Common myeloid progenitor, CD34-positive (primary cell): ENCODE measurements around the gene MYO10.
A peak's percentile ranks its signal among the peaks of the same experiment; 100 is the strongest.

Source experiments
- CTCF ChIA-PET: fragments of 350-600 bp; sonication (Branson Sonifier 250); formaldehyde crosslinking; loops from one replicate; lab custom pipeline; 2021; ENCODE audit warnings: antibody characterized with exemption; lab: Charles Lee
- POLR2A ChIA-PET: fragments of 350-600 bp; sonication (Branson Sonifier 250); formaldehyde crosslinking; loops from one replicate; lab custom pipeline; 2021; ENCODE audit warnings: antibody characterized with exemption; lab: Charles Lee
- DNase-seq, 3 donors: peaks; one replicate each; pipeline versions ENCODE4 v3.0.0 to v3.0.0-alpha.2; 2013
- H3K27ac ChIP-seq, 2 experiments: 1 replicate in 1 of 2; 2 replicates in 1 of 2; pipeline ENCODE4 v1.7.0; 2013; ENCODE audit warnings: inconsistent platforms in 2 of 2, low read length in 2 of 2, mild to moderate bottlenecking in 2 of 2, low read depth in 1 of 2, moderate library complexity in 1 of 2; ENCODE audit not compliant: severe bottlenecking in 2 of 2, insufficient read depth in 1 of 2, poor library complexity in 1 of 2
- H3K27me3 ChIP-seq, 5 experiments: replicated peaks in 2 of 5; 1 replicate in 3 of 5; 2 replicates in 2 of 5; pipeline versions ENCODE4 v1.6.1 to v1.7.0; 2013; ENCODE audit warnings: low read length in 4 of 5, mild to moderate bottlenecking in 2 of 5, moderate library complexity in 2 of 5, inconsistent platforms in 1 of 5; ENCODE audit not compliant: insufficient read depth in 5 of 5, control insufficient read depth in 4 of 5
- H3K36me3 ChIP-seq, 4 experiments: 1 replicate in 2 of 4; 2 replicates in 2 of 4; pipeline versions ENCODE4 v1.6.1 to v1.7.0; 2013; ENCODE audit warnings: low read length in 3 of 4, control low read depth in 1 of 4, mild to moderate bottlenecking in 1 of 4; ENCODE audit not compliant: control insufficient read depth in 4 of 4, insufficient read depth in 4 of 4
- H3K4me1 ChIP-seq, 4 experiments: 1 replicate in 3 of 4; 2 replicates in 1 of 4; pipeline versions ENCODE4 v1.6.1 to v1.7.1; 2013; ENCODE audit warnings: low read length in 3 of 4, mild to moderate bottlenecking in 3 of 4, control low read depth in 1 of 4, inconsistent platforms in 1 of 4, moderate library complexity in 1 of 4; ENCODE audit not compliant: control insufficient read depth in 4 of 4, insufficient read depth in 4 of 4; ENCODE audit errors: control extremely low read depth in 1 of 4
- H3K4me3 ChIP-seq, 7 experiments: 1 replicate in 4 of 7; 2 replicates in 3 of 7; pipeline versions ENCODE4 v1.5.1 to v1.7.0; 2013; ENCODE audit warnings: mild to moderate bottlenecking in 7 of 7, low read length in 6 of 7, moderate library complexity in 6 of 7, inconsistent platforms in 2 of 7, low read depth in 2 of 7, control low read depth in 1 of 7; ENCODE audit not compliant: insufficient read depth in 4 of 7, control insufficient read depth in 1 of 7; ENCODE audit errors: extremely low read depth in 1 of 7
- H3K9me3 ChIP-seq, 5 experiments: 1 replicate in 4 of 5; 2 replicates in 1 of 5; pipeline versions ENCODE4 v1.6.1 to v1.7.1; 2013; ENCODE audit warnings: low read length in 4 of 5, mild to moderate bottlenecking in 2 of 5, inconsistent platforms in 1 of 5, low read depth in 1 of 5, moderate library complexity in 1 of 5; ENCODE audit not compliant: control insufficient read depth in 4 of 5, insufficient read depth in 2 of 5; ENCODE audit errors: control extremely low read depth in 1 of 5
- WGBS: methylation state at CpG from one replicate; pipeline ENCODE4 v1.1.5; 2013; ENCODE audit not compliant: insufficient coverage; 5-methylcytosine and 5-hydroxymethylcytosine counted together

The MYO10 gene

GRCh38 chr5:16944816-16945562 is 8.9 kb upstream of the MYO10 start:
- Histone ChIP-seq H3K27ac (no peak overlapping the region), H3K27me3 (peaks cover 0 to 12% (median 6%) of the 10 kb centered on the region in 5 experiments), H3K4me1 (no peaks in the 10 kb centered on the region), H3K9me3 (peaks cover 2 to 17% (median 11%) of the 10 kb centered on the region in 5 experiments), H3K4me3 (no peak overlapping the region), H3K36me3 (no peaks in the 10 kb centered on the region)
- CTCF ChIA-PET, result interaction anchor here (1.5 to 1.7 kb wide), 2 partner anchors 12 to 245 kb away, joined by 3 to 4 read pairs; no protein-coding TSS in a partner anchor
- 100% methylated on average over 1 of the region's 6 CpGs for WGBS
- no peak for DNase-seq
- POLR2A ChIA-PET, result no interaction called here

- DNase-seq, result no peak
- Histone ChIP-seq H3K27ac (no peak overlapping the region), H3K4me3 (no peak overlapping the region), H3K27me3 (peaks cover 0 to 19% (median 9%) of the 10 kb centered on the region in 5 experiments), H3K9me3 (peaks cover 2 to 17% (median 11%) of the 10 kb centered on the region in 5 experiments), H3K4me1 (no peaks in the 10 kb centered on the region), H3K36me3 (no peaks in the 10 kb centered on the region)
- WGBS, result 94% methylated on average over 12 of the region's 15 CpGs
- CTCF ChIA-PET, result interaction anchor here (1.5 to 1.7 kb wide), 2 partner anchors 11 to 245 kb away, joined by 3 to 4 read pairs; no protein-coding TSS in a partner anchor
- POLR2A ChIA-PET, result interaction anchor here (0.6 kb wide), 1 partner anchor 38 kb away, joined by 6 read pairs; no protein-coding TSS in a partner anchor
Measured at GRCh38 chr5:16943846-16944678, 8.0 kb upstream of the MYO10 start.

- Histone ChIP-seq H3K36me3 (no peaks in the 10 kb centered on the region), H3K4me3 (no peak overlapping the region), H3K9me3 (no peaks in the 10 kb centered on the region), H3K4me1 (peaks cover 4 to 21% (median 19%) of the 10 kb centered on the region in 4 experiments), H3K27me3 (peaks cover 4 to 72% (median 51%) of the 10 kb centered on the region in 5 experiments), H3K27ac (no peak overlapping the region)
- peak in 2 of 3 donors; percentile 16 to 17 for DNase-seq
- POLR2A ChIA-PET, result no interaction called here
- 94% methylated on average over 3 of the region's 7 CpGs for WGBS
- CTCF ChIA-PET, result interaction anchor here (1.2 to 2.8 kb wide), 2 partner anchors 194 to 254 kb away, joined by 3 to 18 read pairs; no protein-coding TSS in a partner anchor
Measured at GRCh38 chr5:16937503-16938161, 1.5 kb upstream of the MYO10 start.

- no peaks in the 10 kb centered on the region for H3K36me3 ChIP-seq
- ChIA-PET POLR2A (no interaction called here), CTCF (interaction anchor here (1.2 to 2.8 kb wide), 2 partner anchors 194 to 254 kb away, joined by 3 to 18 read pairs; no protein-coding TSS in a partner anchor)
- peaks cover 4 to 78% (median 57%) of the 10 kb centered on the region in 5 experiments for H3K27me3 ChIP-seq
- H3K9me3 ChIP-seq, result no peaks in the 10 kb centered on the region
- no peak overlapping the region for H3K27ac ChIP-seq
- H3K4me1 ChIP-seq, result peaks cover 4 to 21% (median 19%) of the 10 kb centered on the region in 4 experiments
- WGBS, result 35% methylated on average over 8 of the region's 11 CpGs
- DNase-seq, result no peak
- H3K4me3 ChIP-seq, result peak overlapping the region in 5 of 7 experiments; percentile 37 to 77 (median 73)
Measured at GRCh38 chr5:16936989-16937438, 926 bp upstream of the MYO10 start.

- Histone ChIP-seq H3K4me1 (peaks cover 4 to 21% (median 19%) of the 10 kb centered on the region in 4 experiments), H3K36me3 (no peaks in the 10 kb centered on the region), H3K27ac (no peak overlapping the region), H3K27me3 (peaks cover 4 to 90% (median 61%) of the 10 kb centered on the region in 5 experiments), H3K4me3 (peak overlapping the region; percentile 22 to 81 (median 73)), H3K9me3 (no peaks in the 10 kb centered on the region)
- DNase-seq, result peak in 2 of 3 donors; percentile 15 to 23
- ChIA-PET POLR2A (no interaction called here), CTCF (interaction anchor here (1.2 to 2.8 kb wide), 2 partner anchors 196 to 254 kb away, joined by 6 to 18 read pairs; no protein-coding TSS in a partner anchor)
- under 1% methylated on average over 69 of the region's 85 CpGs for WGBS
Measured at GRCh38 chr5:16935231-16936149, 598 bp downstream of the MYO10 start.
